Gastrocnemius medialis (tissue), 4 donors: ENCODE data around the gene CPSF3. TPM values are rescaled to one million over a fixed set of nuclear protein-coding genes. Genes with fewer than 3 reads are reported as not detected.

Experiments used
- ATAC-seq, 2 donors: fragments of 150-250 bp; one replicate each; pipeline ENCODE4 v1.9.1; 2016
- DNase-seq, 2 donors: peaks; one replicate each; pipeline ENCODE4 v3.0.0-alpha.2; 2019
- H3K27ac ChIP-seq, 4 donors: fragments of 200-600 bp; sonication (generic); 1 replicate in 1 of 4; 2 replicates in 3 of 4; pipeline ENCODE4 v1.5.1; 2016 to 2018; ENCODE audit warnings: mild to moderate bottlenecking in 2 of 4, moderate library complexity in 1 of 4
- H3K27me3 ChIP-seq, 3 donors: fragments of 200-600 bp; sonication (generic) in 2 of 3; 1 replicate in 1 of 3; 2 replicates in 2 of 3; pipeline versions ENCODE4 v1.5.1 to v1.6.0; 2016 to 2019; ENCODE audit warnings: mild to moderate bottlenecking in 1 of 3, moderate library complexity in 1 of 3
- H3K36me3 ChIP-seq, 2 donors: fragments of 200-600 bp; sonication (generic) in 1 of 2; one replicate each; pipeline ENCODE4 v1.5.1; 2017 to 2018
- H3K4me1 ChIP-seq, 2 donors: fragments of 200-600 bp; sonication (generic) in 1 of 2; one replicate each; pipeline ENCODE4 v1.5.1; 2016 to 2017; ENCODE audit warnings: mild to moderate bottlenecking in 2 of 2
- H3K4me3 ChIP-seq, 4 donors: fragments of 200-600 bp; sonication (generic) in 3 of 4; 1 replicate in 1 of 4; 2 replicates in 3 of 4; pipeline ENCODE4 v1.5.1; 2016 to 2019; ENCODE audit warnings: mild to moderate bottlenecking in 2 of 4
- H3K9me3 ChIP-seq, 3 donors: fragments of 200-600 bp; sonication (generic) in 2 of 3; 1 replicate in 1 of 3; 2 replicates in 2 of 3; pipeline ENCODE4 v1.5.1; 2016 to 2019
- CTCF ChIP-seq, 5 experiments: fragments of 450-650 bp in 3 of 5; fragments of 200-600 bp in 2 of 5; sonication (generic) in 2 of 5; IDR thresholded peaks in 4 of 5; conservative IDR thresholded peaks in 1 of 5; 1 replicate in 4 of 5; 2 replicates in 1 of 5; pipeline ENCODE4 v1.5.1; 2016 to 2019; ENCODE audit warnings: antibody characterized with exemption in 5 of 5, mild to moderate bottlenecking in 3 of 5, moderate library complexity in 3 of 5
- POLR2A ChIP-seq, 2 donors: fragments of 450-650 bp; IDR thresholded peaks; one replicate each; pipeline ENCODE4 v1.6.1; 2017; ENCODE audit warnings: antibody characterized with exemption in 2 of 2, mild to moderate bottlenecking in 2 of 2, moderate library complexity in 2 of 2
- in situ Hi-C, 4 donors: fragments of 200-750 bp; cut with MboI; loops; one replicate each; pipeline versions ENCODE4 v1.15.0 to v1.8.0; 2017; ENCODE audit warnings: low sequenced_read_pairs in 4 of 4
- intact Hi-C: fragments of 100-400 bp; cut with DNase I; formaldehyde crosslinking; loops from one replicate; pipeline ENCODE4 v1.15.1; 2023; ENCODE audit warnings: low total_unique reads
- total RNA-seq, 4 donors: library from RNA; depleted of rRNA; stranded (reverse); fragments of >200 nt; gene quantifications; one replicate each; pipeline versions ENCODE4 v1.1.0 to v1.2.3, GENCODE V29; 2016

CPSF3 gene
- total RNA-seq, 4 donors from 2014 or later: 20.9 to 51.8 (median 24.1) TPM

DNA sequence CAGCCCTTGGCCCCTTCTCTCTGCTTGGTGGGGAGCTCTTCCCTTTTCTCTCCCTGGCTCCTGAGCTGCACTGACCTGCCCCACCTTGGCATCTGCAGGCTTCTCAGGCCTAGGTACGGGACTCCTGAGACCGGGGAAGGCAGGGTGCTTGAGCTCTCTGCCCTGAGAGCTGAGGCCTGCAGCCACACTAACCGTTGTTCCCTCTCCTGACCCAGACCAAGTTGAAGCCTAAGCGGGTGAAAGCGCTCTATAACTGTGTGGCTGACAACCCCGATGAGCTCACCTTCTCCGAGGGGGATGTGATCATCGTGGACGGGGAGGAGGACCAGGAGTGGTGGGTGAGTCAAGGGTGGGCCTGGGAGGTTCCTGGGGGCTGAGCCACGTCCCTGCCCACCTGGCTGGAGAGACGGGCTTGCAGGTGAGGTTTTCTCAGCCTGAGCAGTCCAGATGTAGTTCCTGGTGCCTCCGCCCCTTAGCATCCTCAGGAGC is 22.4 kb upstream of the CPSF3 start:
- ATAC-seq: no peak
- H3K36me3 ChIP-seq: no peaks in the 10 kb centered on the region

GRCh38 chr2:9401646-9402371 is 21.6 kb upstream of the CPSF3 start:
- ATAC-seq (no peak), DNase-seq (no peak)
- intact Hi-C loops: no loop called here
- Histone ChIP-seq H3K36me3 (no peaks in the 10 kb centered on the region), H3K27ac (no peak overlapping the region), H3K4me1 (no peaks in the 10 kb centered on the region), H3K4me3 (no peak overlapping the region), H3K9me3 (no peaks in the 10 kb centered on the region), H3K27me3 (no peaks in the 10 kb centered on the region)
- no peak for TF ChIP-seq POLR2A (IDR thresholded peaks at IDR 0.05)
- TF ChIP-seq CTCF (IDR thresholded peaks at IDR 0.05 in 4 of 5, conservative IDR thresholded peaks at IDR 0.05 in 1 of 5): no peak
- in situ Hi-C loops: no loop called here

More for the DNA sequence above, 22.4 kb upstream of the CPSF3 start:
- intact Hi-C loops (no loop called here), in situ Hi-C loops (no loop called here)
- no peaks in the 10 kb centered on the region for H3K27me3 ChIP-seq
- no peak for TF ChIP-seq CTCF (IDR thresholded peaks at IDR 0.05 in 4 of 5, conservative IDR thresholded peaks at IDR 0.05 in 1 of 5)
- TF ChIP-seq POLR2A (IDR thresholded peaks at IDR 0.05): no peak
- H3K27ac ChIP-seq: no peak overlapping the region
- no peaks in the 10 kb centered on the region for H3K4me1 ChIP-seq
- H3K9me3 ChIP-seq: no peaks in the 10 kb centered on the region
- no peak overlapping the region for H3K4me3 ChIP-seq
- DNase-seq: no peak

DNA sequence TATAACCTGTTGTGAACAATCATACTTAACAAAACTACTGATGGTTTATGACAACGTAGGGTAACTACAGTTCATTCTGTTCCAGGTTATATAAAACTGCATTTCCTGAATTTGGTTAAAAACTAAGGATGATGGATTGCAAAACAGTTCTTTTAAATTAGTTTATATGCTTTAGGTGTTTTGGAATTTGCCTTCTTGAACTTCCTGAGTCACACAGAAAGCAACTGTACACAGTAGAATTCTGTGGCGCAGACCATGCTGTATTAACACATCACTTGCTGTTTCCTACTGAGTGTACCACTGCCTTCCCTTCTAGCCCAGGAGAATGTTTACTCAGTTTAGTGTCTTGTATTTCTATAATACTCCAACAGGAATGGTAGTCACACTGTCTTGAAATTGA is 19.5 kb upstream of the CPSF3 start:
- Histone ChIP-seq H3K4me3 (no peak overlapping the region), H3K9me3 (no peaks in the 10 kb centered on the region), H3K36me3 (peaks cover 0 to 4% of the 10 kb centered on the region in 2 donors), H3K4me1 (no peaks in the 10 kb centered on the region), H3K27me3 (no peaks in the 10 kb centered on the region), H3K27ac (no peak overlapping the region)
- in situ Hi-C loops: no loop called here
- no peak for TF ChIP-seq POLR2A (IDR thresholded peaks at IDR 0.05)
- TF ChIP-seq CTCF (IDR thresholded peaks at IDR 0.05 in 4 of 5, conservative IDR thresholded peaks at IDR 0.05 in 1 of 5): no peak
- ATAC-seq (no peak), DNase-seq (no peak)
- intact Hi-C loops: no loop called here

GRCh38 chr2:9404451-9404850 is 19.0 kb upstream of the CPSF3 start:
- Histone ChIP-seq H3K4me1 (no peaks in the 10 kb centered on the region), H3K27ac (no peak overlapping the region), H3K4me3 (no peak overlapping the region), H3K9me3 (no peaks in the 10 kb centered on the region), H3K36me3 (peaks cover 0 to 4% of the 10 kb centered on the region in 2 donors), H3K27me3 (no peaks in the 10 kb centered on the region)
- intact Hi-C loops (no loop called here), in situ Hi-C loops (no loop called here)
- ATAC-seq (no peak), DNase-seq (no peak)
- TF ChIP-seq POLR2A (IDR thresholded peaks at IDR 0.05) (no peak), CTCF (IDR thresholded peaks at IDR 0.05 in 4 of 5, conservative IDR thresholded peaks at IDR 0.05 in 1 of 5) (no peak)
